HepG2 (cell line): ENCODE measurements around the gene YBX2. TPM values are rescaled to one million over a fixed set of nuclear protein-coding genes. Genes with fewer than 3 reads are reported as not detected.

ENCODE experiments used
- CBX1 ChIP-seq: IDR thresholded peaks from one replicate; pipeline ENCODE4 v1.6.1; 2016; ENCODE audit warnings: antibody characterized with exemption, low read depth
- FOSL1 ChIP-seq: sonication (generic); formaldehyde crosslinking; IDR thresholded peaks from 2 replicates; pipeline ENCODE4 v1.9.0; 2021; ENCODE audit warnings: missing genetic modification reagents, borderline replicate concordance
- FOXP1 ChIP-seq, 2 experiments: fragments of 450-650 bp in 1 of 2; IDR thresholded peaks; 2 replicates each; pipeline ENCODE4 v1.6.1; 2017 to 2018; ENCODE audit warnings: antibody characterized with exemption in 1 of 2
- GRHL1 ChIP-seq: sonication (generic); formaldehyde crosslinking; conservative IDR thresholded peaks from 2 replicates; pipeline ENCODE4 v1.8.0; 2022; ENCODE audit warnings: missing genetic modification reagents
- KLF16 ChIP-seq, 2 experiments: sonication (generic) in 1 of 2; formaldehyde crosslinking in 1 of 2; IDR thresholded peaks; 2 replicates each; pipeline versions ENCODE4 v1.6.1 to v1.8.0; 2016 to 2023; ENCODE audit warnings: missing genetic modification reagents in 2 of 2, missing compliant biosample characterization in 1 of 2
- MYPOP ChIP-seq: sonication (generic); formaldehyde crosslinking; IDR thresholded peaks from 2 replicates; pipeline ENCODE4 v1.8.1; 2023; ENCODE audit warnings: mild to moderate bottlenecking, moderate library complexity, missing genetic modification reagents
- NFKB2 ChIP-seq: sonication (generic); formaldehyde crosslinking; IDR thresholded peaks from 2 replicates; pipeline ENCODE4 v1.4.0; 2020; ENCODE audit warnings: missing genetic modification reagents, borderline replicate concordance
- NFRKB ChIP-seq: fragments of 450-650 bp; IDR thresholded peaks from 2 replicates; pipeline ENCODE4 v1.6.1; 2017
- RXRA ChIP-seq: sonication (generic); formaldehyde crosslinking; IDR thresholded peaks from 2 replicates; pipeline ENCODE4 v1.5.1; 2020; ENCODE audit warnings: missing genetic modification reagents
- SP2 ChIP-seq: sonication (generic); formaldehyde crosslinking; IDR thresholded peaks from 2 replicates; pipeline ENCODE4 v1.5.1; 2020; ENCODE audit warnings: mild to moderate bottlenecking, missing genetic modification reagents
- TBP ChIP-seq: sonication (generic); formaldehyde crosslinking; IDR thresholded peaks from 2 replicates; pipeline ENCODE4 v1.5.0; 2020; ENCODE audit warnings: missing genetic modification reagents
- ZMYM4 ChIP-seq: sonication (generic); formaldehyde crosslinking; IDR thresholded peaks from 2 replicates; pipeline ENCODE4 v1.8.1; 2023; ENCODE audit warnings: mild to moderate bottlenecking, missing genetic modification reagents
- ZNF275 ChIP-seq: sonication (generic); formaldehyde crosslinking; IDR thresholded peaks from 2 replicates; pipeline ENCODE4 v1.8.0; 2022; ENCODE audit warnings: missing genetic modification reagents, mild to moderate bottlenecking, inconsistent platforms, borderline replicate concordance
- ZNF3 ChIP-seq: IDR thresholded peaks from 2 replicates; pipeline ENCODE4 v1.7.0; 2017; ENCODE audit warnings: inconsistent platforms
- ZNF337 ChIP-seq: sonication (generic); formaldehyde crosslinking; IDR thresholded peaks from 2 replicates; pipeline ENCODE4 v1.5.1; 2020; ENCODE audit warnings: missing genetic modification reagents, low read depth, mild to moderate bottlenecking, borderline replicate concordance
- ZNF383 ChIP-seq: sonication (generic); formaldehyde crosslinking; IDR thresholded peaks from 2 replicates; pipeline ENCODE4 v1.4.0; 2020; ENCODE audit warnings: missing genetic modification reagents, mild to moderate bottlenecking, borderline replicate concordance
- ZNF460 ChIP-seq: sonication (generic); formaldehyde crosslinking; IDR thresholded peaks from 2 replicates; pipeline ENCODE4 v1.5.1; 2020; ENCODE audit warnings: missing genetic modification reagents, mild to moderate bottlenecking, borderline replicate concordance
- ZNF496 ChIP-seq: sonication (generic); formaldehyde crosslinking; IDR thresholded peaks from 2 replicates; pipeline ENCODE4 v1.8.1; 2023; ENCODE audit warnings: mild to moderate bottlenecking, moderate library complexity, missing genetic modification reagents; ENCODE audit not compliant: insufficient replicate concordance
- ZSCAN21 ChIP-seq: sonication (generic); formaldehyde crosslinking; IDR thresholded peaks from 2 replicates; pipeline ENCODE4 v1.8.0; 2022; ENCODE audit warnings: mild to moderate bottlenecking, missing genetic modification reagents, moderate library complexity, borderline replicate concordance
- ZXDC ChIP-seq: sonication (generic); formaldehyde crosslinking; IDR thresholded peaks from 2 replicates; pipeline ENCODE4 v1.5.0; 2020; ENCODE audit warnings: mild to moderate bottlenecking, missing genetic modification reagents
- polyA plus RNA-seq, 8 experiments: library from polyadenylated mRNA; depleted of rRNA in 3 of 8; stranded (reverse) in 7 of 8; unstranded in 1 of 8; fragments of >200 nt; fragmentation: Illumina TruSeq in 4 of 8; extraction: Trizol in 4 of 8; gene quantifications; 2 replicates each; pipeline versions ENCODE4 v1.2.1 to v1.2.3, GENCODE V29; 2011 to 2016; ENCODE audit warnings: low read depth in 4 of 8, missing spikeins in 1 of 8, mixed read lengths in 1 of 8; ENCODE audit not compliant: insufficient read depth in 1 of 8
- total RNA-seq, 5 experiments: library from RNA; depleted of rRNA; stranded (reverse); fragments of >200 nt; fragmentation: Illumina TruSeq; extraction: Trizol; gene quantifications; 2 replicates each; pipeline ENCODE4 v1.2.3, GENCODE V29; 2016; ENCODE audit warnings: low read depth in 1 of 5

YBX2 gene
- total and polyA plus RNA-seq, 2 of the 13 experiments (the other 11 are each of a cell fraction or from before 2014, with no cell fraction given), result 0.12 to 0.22 TPM

GRCh38 chr17:7239091-7240027 is 55.1 kb downstream of the YBX2 start, which contains the start of gene PHF23 (continued):
- TF ChIP-seq ZSCAN21 (no peak), ZNF496 (CRISPR knock-in tag) (no peak), CBX1 (no peak), ZNF337 (CRISPR knock-in tag) (0 out of 2 replicates have a peak, but pooled peaks have one; percentile 40), FOSL1 (CRISPR knock-in tag) (no peak), NFKB2 (CRISPR knock-in tag) (no peak), ZNF3 (CRISPR knock-in tag) (no peak), TBP (CRISPR knock-in tag) (no peak; the same call in 1 of the 2 replicates), NFRKB (no peak), ZNF275 (CRISPR knock-in tag) (0 out of 2 replicates have a peak, but pooled peaks have one; percentile 38), ZXDC (CRISPR knock-in tag) (no peak), GRHL1 (CRISPR knock-in tag) (no peak), ZNF383 (CRISPR knock-in tag) (no peak), MYPOP (CRISPR knock-in tag) (no peak), RXRA (CRISPR knock-in tag) (0 out of 2 replicates have a peak, but pooled peaks have one; percentile 30), KLF16 (CRISPR knock-in tag; IDR thresholded peaks at IDR 0.05) (peak in 1 of 2 experiments; percentile 61; a peak in 2 of 4 replicates), FOXP1 (IDR thresholded peaks at IDR 0.05) (no peak), FOXP1 (CRISPR knock-in tag; IDR thresholded peaks at IDR 0.05) (no peak), ZNF460 (no peak), SP2 (peak; percentile 60), ZMYM4 (CRISPR knock-in tag) (peak; percentile 48; the same call in 1 of the 2 replicates)
